HG03095 (cell line): ENCODE measurements around the gene KCNK6.

Source experiments
- ATAC-seq: cut with Tn5 transposase; IDR thresholded peaks from one replicate; pipeline ENCODE4 v1.9.1; 2021; ENCODE audit warnings: moderate library complexity; ENCODE audit not compliant: unreplicated experiment

KCNK6 gene

DNA sequence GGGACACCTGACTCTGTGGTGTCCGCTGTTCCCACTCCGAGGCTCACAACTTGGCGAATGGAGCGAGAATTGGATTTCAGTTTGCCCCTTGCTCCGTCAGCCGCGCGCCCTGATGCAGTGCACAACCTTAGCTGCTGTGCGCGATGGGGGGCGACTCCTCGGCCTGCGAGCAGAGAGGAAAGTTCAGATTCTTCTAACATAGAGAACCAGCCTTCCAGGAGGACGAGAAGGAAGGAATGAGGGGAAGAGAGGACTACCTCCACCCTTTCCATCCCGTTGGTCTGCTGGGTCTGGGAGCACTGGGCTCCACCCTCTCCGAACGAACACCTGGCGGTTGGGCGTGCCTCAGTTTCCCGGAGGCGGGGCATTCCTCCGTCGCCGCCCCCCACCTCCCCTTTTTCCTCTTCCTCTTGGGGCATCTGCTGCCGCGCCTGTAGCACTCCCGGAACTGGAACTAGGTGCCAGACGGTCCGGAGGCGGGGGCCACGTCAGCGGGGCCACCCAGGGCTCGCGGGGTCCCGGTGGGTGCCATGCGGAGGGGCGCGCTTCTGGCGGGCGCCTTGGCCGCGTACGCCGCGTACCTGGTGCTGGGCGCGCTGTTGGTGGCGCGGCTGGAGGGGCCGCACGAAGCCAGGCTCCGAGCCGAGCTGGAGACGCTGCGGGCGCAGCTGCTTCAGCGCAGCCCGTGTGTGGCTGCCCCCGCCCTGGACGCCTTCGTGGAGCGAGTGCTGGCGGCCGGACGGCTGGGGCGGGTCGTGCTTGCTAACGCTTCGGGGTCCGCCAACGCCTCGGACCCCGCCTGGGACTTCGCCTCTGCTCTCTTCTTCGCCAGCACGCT, at the start of gene KCNK6:
Gene KCNK6, plus strand, starts transcription at position 425 of the 838 bp plus-strand sequence. Its CDS starts 106 bp downstream, at position 531.
- ATAC-seq: no peak

DNA sequence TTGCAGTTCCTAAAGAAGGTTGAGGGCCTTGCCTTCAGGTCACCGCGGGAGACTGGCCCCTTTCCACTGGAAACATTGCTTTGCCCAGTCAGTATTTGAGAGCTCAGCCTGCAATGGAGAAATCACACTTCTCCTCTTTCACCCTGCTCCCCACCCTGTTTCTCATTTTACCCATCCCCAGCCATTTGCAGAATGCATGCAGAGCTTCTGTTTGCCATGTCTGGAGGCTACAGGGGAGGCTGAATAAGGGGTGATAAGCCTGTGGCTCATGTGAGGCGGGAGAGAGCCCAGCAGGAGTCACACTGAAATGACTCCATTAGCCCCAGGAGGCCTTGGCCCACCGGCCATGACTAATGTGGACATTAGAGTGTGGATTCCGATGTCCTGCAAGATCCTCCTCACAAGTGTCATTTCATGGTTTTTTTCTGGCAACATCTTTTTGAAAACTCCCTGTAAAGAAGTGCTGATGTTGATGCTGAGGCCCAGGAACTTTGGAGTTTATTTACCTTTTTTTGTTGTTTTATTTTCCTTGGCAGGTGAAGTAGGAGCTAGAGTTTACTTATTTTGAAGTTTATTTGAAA, 49.0 kb upstream of the KCNK6 start:
- no peak for ATAC-seq

DNA sequence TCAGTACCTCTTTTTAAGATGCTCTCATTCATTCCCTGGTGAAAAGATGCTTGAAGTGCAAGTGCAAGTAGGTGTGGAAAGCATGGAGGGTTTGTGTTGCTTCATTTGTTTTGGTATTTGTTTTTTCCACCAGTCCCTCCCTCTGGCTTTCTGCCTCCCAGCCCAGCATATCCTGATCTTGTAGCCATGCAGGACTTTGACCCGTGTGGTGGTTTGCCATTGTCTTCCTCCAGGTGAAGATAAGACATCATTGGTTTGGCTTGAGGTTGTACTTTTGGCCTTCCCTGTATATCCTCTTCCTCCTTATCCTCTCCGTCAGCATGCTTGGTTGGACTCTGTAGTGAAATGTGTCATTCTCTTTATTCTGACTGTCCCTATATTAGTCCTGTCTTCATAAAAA, 46.1 kb upstream of the KCNK6 start:
- no peak for ATAC-seq

DNA sequence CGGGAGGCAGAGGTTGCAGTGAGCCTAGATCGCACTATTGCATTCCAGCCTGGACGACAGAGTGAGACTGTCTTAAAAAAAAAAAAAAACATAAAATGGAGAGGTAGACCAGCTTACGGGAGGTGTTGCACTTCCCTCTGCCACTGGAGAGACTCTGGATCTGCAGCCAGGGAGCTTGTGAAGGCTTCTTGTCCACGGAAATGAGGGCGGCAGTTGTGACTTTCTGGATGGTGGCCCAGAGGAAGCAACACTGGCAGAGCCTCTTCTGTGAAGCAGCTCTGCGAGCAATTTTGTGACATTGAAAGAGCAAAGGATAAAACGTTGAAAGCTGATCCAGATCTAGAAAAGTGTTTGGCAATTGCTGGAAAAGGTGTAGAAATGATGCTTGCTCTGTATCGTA, 44.9 kb upstream of the KCNK6 start:
- ATAC-seq: no peak

DNA sequence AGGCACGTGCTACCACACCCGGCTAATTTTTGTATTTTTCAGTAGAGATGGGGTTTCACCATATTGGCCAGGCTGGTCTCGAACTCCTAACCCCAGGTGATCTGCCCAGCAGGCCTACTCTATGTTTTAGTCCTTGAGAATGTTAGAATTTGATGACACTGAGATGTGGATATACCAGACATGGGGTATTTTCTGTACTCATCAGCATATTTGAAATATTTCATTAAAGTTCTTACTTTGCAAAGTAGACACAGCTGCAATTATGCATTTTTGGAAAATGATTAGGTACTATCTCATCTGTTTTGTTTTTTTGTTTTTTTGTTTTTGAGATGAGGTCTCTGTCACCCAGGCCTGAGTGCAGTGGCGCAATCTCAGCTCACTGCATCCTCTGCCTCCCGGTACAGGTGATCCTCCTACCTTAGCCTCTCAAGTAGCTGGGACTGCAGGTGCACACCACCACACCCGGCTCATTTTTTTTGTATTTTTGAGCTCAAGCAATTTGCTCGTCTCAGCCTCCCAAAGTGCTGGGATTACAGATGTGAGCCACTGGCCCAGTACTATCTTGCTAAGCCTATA, 42.6 kb upstream of the KCNK6 start:
- no peak for ATAC-seq

DNA sequence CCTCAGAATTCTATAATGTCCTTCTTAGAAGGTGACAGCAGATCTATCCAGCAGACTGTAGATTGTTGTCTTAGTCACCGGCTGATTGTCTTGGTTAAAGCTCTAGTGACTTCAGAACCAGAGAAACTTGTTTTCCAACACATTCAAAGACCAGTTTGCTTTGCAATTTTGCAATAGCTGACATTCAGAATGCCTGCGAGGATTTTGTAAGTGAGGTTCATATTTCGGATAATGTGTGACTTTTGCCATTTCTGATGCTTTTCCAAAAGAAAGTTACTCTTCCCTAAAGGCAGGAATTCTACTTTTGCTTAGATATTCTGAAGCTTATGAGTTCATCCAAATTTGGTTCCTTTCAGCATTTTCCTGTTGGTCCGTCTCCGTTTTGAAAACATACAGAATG, 42.1 kb upstream of the KCNK6 start:
- ATAC-seq: no peak

DNA sequence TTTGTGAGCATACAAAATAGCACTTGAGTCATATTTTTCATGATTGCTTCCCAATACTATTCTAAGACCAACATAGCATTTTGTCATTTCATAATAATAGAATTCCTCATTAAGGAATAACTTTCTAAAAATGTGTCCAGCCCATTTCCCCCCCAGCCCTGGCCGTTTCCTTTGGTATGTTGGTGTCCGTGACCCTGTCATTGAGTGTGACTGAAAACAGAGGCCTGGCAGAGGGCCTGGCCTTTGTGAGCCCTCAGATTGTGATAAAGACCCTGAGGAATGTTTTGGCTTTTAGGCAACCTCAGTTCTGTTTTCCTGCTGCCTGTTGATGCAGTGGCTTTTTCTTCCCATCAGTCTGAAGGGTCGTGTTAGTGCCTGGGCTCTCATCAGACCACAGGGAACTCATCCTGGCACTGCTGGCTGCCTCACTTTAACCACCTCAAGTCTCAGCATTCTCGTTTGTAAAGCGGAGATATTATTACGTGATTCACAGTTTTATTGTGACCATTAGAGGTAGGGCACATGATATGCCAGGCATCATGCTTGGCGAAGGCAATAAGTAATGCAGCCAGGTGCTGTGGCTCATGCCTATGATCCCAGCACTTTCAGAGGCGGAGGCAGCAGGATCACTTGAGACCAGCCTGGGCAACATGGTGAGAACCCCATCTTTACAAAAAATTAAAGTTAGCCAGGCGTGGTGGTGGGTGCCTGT, 41.5 kb upstream of the KCNK6 start:
- ATAC-seq: no peak

DNA sequence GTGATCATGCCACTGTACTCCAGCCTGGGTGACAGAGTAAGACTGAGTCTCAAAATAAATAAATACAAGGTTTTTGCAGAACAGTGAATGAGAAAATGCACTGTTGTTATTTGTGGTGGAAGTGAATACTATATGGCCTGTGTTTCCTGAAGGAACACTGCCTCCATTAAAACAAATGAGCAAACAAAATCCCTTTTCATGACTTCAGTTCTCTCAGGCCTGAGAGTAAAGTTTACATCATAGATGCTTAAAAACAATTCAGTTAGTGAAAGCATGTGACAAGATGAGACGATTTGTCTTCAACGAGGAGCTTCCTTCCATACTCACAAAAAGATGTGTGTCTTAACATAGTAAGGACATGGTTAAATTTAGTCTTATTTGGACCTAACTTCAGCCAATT, 40.9 kb upstream of the KCNK6 start:
- no peak for ATAC-seq

DNA sequence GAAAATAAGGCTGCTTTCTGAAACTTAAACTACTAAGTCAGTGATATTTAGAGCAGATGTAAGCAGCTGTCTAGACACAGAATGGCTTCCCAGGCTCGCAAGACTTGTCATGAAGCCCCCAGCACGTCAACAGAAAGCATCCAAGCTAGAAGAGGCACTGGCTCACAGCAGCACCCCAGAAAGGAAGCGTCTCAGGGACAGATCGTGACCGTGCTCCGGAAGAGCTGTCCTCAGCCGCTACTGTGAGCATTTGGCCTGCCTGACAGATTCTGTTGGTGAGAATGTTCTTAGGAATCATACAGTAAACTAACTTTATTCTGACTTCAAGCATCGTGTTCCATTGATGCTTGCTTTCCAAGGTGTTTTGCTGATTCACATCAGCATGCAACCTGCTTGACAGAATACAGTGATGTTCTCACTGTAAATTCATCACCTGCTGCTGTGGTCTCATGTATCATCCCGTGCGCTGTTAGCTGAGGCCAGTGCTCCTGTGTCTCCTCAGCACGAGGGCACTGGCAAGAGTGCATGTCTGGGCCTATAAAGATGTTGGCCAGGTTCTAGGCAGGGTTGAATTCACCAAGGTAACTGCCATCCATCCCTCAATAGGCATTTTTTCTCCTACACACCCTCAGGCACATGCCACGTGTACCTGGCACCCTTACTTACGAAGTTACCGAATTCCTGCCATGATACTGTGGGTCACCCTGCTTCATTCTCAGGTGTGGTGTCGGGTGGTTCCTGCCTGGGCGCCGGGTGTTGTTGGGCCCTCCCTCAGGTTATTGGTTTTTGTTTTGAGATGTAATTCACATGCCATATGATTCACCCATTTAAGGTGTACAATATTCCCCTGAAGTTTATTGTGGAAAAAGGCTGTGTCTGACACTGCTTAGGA, 39.4 kb upstream of the KCNK6 start:
- ATAC-seq: no peak

DNA sequence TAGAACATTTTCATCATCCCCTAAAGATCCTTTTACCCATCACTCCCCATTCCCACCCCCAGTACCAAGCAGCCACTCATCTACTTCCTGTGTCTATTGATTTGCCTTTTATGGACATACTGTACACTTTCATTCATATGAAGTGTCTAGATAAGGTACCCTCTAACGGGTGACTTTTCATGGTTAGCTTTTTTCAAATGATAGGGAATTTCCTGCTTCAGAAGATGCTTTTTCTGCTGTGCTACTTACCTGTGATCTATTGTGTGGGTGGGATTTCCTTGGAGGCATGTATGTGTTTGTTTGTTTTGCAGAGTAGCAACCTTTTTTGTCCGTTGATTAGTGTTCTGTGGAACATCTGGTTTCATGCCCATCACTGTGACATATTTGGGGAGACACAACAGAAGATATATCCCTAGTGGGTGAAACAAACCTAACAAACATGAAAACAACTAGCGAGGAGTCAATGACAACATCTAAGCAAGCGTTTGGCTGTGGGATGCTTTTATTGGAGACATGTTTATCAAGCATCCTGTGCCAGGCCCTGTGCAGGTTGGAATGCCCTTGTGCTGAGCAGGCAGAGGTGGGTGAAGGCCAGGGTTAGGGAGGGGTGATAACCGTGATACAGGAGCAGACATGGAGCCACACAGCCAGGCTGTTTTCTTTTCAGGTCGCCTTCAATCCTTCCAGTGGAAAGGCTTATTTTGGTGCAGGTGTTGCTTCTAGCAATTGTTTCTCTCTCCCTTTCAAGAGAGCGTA, 37.7 kb upstream of the KCNK6 start:
- ATAC-seq: no peak

DNA sequence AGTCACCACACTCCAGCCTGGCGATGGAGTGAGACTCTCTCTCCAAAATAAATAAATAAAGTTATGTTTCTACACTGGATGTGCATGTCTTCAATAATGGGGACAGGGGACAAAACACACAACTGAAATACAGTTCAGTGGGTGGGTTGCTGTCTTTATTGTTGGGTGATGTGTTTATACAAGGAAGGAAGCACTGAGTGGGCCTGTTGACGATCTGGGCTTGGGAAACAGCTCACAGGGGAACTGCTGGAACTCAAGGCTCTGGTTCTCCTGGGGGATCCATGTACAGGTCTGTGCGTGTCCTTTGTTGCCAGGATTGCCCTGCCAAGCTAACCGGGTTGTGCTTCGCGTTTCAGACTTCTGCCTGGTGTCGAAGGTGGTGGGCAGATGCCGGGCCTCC, 36.4 kb upstream of the KCNK6 start:
- no peak for ATAC-seq

DNA sequence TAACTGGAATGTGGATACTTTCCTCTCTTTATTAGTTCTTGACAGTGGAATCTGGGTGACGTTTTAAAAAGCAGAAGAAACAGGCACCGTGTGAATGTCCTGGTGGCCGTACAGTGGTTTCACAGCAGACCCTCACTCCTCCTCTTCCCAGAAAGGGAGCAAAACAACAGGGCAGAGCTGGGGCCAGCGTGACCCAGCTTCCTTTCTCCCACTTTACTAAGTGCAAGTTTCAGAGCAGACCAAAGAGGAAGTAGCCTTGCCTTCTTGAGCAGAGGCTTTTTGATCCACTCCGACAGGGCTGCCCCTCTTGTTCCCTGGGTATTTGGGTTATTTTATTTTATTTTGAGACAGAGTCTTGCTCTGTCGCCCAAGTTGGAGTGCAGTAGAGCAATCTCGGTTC, 35.2 kb upstream of the KCNK6 start:
- ATAC-seq: no peak

DNA sequence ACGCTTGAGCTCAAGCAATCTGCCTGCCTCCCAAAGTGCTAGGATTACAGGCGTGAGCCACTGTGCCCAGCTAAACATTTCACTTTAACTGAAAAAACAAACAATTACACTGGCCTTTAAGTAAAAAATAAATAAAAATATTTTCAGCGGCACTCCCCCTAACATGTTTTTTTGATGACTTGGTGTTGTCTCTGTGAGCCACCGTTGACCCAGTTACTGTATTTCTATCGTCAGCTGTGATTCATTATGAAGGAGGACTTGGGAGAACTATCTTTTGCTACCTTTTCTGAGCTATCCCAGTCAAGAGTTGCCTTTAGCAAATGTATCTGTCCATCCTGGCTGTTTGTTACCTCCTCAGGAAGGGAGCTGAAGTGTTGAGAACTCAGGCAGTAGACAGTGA, 34.1 kb upstream of the KCNK6 start:
- ATAC-seq: no peak

DNA sequence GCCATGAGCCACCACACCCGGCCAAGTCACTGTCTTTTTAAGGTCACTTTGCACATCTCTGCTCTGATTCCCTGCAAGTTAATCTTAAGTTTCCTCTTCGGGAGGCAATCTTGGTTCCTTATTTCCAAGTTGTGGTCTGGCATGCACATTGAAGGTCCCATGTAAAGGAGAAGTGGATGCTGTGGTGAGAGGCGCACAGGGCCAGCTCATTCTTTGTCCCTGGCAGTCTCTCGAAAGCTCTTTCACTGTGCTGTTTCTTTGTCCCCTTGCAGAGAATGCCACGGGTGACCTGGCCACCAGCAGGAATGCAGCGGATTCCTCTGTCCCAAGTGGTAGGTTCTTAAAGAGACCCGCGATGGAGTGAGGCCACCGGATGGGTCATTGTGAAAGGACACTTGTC, 32.0 kb upstream of the KCNK6 start:
- ATAC-seq: no peak

DNA sequence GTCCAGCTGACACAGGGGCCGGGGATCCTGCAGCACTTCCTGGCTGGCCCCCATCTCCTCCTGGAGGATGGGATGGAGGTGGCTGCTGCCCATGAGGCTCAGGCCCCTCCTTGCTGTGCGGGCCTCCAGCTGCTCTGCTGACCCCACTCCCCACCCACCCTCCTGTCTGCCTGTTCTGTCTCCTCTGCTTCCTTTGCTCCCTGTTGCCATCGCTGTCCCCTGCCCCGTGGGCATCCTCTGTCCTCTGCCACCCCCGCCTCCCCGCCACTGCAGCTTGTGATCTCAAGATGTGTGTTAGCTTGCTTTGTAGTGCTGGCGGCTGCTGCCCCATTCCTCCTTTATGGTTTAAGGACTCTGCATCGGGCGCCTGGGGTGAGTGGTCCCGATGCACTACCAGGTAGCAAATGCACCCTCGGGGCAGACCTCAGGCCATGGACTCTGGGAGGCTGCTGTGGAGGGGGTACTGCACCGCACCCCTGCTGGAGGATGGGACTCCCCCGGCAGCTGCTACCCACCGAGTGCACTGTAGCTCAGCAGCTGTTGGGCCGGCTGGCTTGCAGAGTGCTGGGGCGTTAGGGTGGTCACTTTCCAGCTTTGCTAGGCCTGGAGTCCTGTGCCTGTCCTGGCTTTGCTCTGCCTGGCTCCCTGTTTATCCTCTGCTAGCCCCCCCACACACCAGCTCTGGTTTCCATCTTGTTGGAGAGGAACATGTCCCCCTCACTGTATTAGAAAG, 31.4 kb upstream of the KCNK6 start:
- ATAC-seq: no peak

DNA sequence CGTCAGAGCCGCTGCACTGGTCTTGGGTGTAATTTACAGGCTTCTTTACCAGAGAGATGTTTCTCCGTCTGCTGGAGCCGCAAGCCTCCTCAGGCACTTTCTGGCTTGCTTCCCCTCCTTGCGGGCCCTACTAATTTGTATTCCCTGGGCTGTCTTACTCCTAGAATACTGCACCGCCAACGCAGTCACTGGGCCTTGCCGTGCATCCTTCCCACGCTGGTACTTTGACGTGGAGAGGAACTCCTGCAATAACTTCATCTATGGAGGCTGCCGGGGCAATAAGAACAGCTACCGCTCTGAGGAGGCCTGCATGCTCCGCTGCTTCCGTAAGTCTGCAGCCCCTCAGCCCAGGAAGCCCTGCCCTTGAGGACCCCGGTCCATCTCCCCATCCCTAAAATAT, 29.7 kb upstream of the KCNK6 start:
- no peak for ATAC-seq

DNA sequence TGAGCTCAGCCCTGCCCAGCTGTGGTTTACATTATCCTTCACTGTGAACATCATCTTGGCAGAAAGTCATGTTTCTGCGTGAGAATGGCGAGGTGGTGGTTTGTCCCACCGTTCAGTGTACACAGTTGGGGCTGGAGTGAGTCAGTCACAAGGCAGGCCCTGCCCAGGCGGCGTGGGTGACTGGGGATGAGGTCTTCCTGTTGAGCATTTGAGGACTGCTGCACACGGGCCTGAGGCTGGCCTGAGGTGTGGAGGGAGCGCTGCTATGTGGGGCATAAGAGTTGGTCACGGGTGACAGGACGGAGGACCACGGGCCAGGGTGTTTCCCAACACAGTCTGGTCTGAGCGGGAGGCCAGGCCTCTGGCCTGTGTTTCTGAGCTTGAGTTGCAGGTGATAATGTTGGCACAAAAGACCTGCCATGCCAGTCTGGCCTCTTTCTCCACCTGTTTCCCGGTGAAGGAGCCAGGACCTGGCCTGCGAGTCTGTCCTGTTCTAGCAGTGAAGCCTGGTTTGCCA, 29.0 kb upstream of the KCNK6 start:
- ATAC-seq: no peak

DNA sequence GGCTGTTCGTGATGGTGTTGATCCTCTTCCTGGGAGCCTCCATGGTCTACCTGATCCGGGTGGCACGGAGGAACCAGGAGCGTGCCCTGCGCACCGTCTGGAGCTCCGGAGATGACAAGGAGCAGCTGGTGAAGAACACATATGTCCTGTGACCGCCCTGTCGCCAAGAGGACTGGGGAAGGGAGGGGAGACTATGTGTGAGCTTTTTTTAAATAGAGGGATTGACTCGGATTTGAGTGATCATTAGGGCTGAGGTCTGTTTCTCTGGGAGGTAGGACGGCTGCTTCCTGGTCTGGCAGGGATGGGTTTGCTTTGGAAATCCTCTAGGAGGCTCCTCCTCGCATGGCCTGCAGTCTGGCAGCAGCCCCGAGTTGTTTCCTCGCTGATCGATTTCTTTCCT, 27.8 kb upstream of the KCNK6 start:
- ATAC-seq: no peak

DNA sequence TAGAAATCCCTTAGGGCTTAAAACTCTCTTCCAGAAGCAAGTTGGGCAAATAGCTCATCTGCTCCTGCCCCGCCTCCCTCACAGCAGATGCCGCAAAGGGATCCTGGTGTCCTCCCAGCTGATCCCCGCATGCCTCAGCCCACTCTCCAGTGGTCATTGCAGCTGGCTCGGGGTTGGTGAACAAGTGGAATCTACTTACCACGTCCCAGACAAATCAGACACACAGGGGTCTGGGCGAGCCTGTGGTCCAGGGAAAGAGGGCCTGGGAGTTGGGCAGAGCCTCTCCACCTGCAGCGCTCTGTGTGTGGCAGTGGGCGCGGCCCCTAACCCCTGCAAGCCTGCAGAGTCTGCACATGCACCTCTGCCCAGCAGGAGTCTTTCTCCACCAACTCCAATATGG, 26.4 kb upstream of the KCNK6 start:
- no peak for ATAC-seq
